GM18520 (cell line): ENCODE data around the gene SHANK1.
"Not testable (repeated sequence)": the region's sequence is repeated elsewhere in the genome, so short reads cannot be mapped to it uniquely, and the experiment has no call there.

Experiments
- ATAC-seq: cut with Tn5 transposase; IDR thresholded peaks from one replicate; pipeline ENCODE4 v1.9.1; 2021; ENCODE audit not compliant: unreplicated experiment

Gene SHANK1

GRCh38 chr19:50719566-50719965 lies at the start of gene SHANK1:
Gene SHANK1, minus strand, starts transcription at chr19:50719802. Its CDS starts 2,883 bp downstream, at chr19:50716919.
- ATAC-seq, result no peak

GRCh38 chr19:50768277-50768676 lies 48.7 kb upstream of the SHANK1 start:
- ATAC-seq, result no peak

- not testable (repeated sequence) for ATAC-seq
Measured at GRCh38 chr19:50767263-50767662, 47.7 kb upstream of the SHANK1 start.

GRCh38 chr19:50766746-50767145 lies 47.1 kb upstream of the SHANK1 start:
- ATAC-seq, result not testable (repeated sequence)

GRCh38 chr19:50764409-50764808 lies 44.8 kb upstream of the SHANK1 start:
- ATAC-seq, result no peak

- not testable (repeated sequence) for ATAC-seq
Measured at GRCh38 chr19:50763521-50763920, 43.9 kb upstream of the SHANK1 start.

- ATAC-seq, result not testable (repeated sequence)
Measured at GRCh38 chr19:50761501-50761900, 41.9 kb upstream of the SHANK1 start.

GRCh38 chr19:50759886-50760285 lies 40.3 kb upstream of the SHANK1 start:
- no peak for ATAC-seq

- ATAC-seq, result not testable (repeated sequence)
Measured at GRCh38 chr19:50759076-50759475, 39.5 kb upstream of the SHANK1 start.

- ATAC-seq, result not testable (repeated sequence)
Measured at GRCh38 chr19:50757624-50758023, 38.0 kb upstream of the SHANK1 start.

GRCh38 chr19:50756244-50756643 lies 36.6 kb upstream of the SHANK1 start:
- not testable (repeated sequence) for ATAC-seq

- ATAC-seq, result no peak
Measured at GRCh38 chr19:50753879-50754278, 34.3 kb upstream of the SHANK1 start.

GRCh38 chr19:50750010-50750409 lies 30.4 kb upstream of the SHANK1 start:
- no peak for ATAC-seq

GRCh38 chr19:50749490-50749889 lies 29.9 kb upstream of the SHANK1 start:
- no peak for ATAC-seq

GRCh38 chr19:50747141-50747540 lies 27.5 kb upstream of the SHANK1 start:
- not testable (repeated sequence) for ATAC-seq

- no peak for ATAC-seq
Measured at GRCh38 chr19:50745221-50745620, 25.6 kb upstream of the SHANK1 start.

- no peak for ATAC-seq
Measured at GRCh38 chr19:50743537-50743936, 23.9 kb upstream of the SHANK1 start.

- no peak for ATAC-seq
Measured at GRCh38 chr19:50741179-50741933, 21.8 kb upstream of the SHANK1 start.

GRCh38 chr19:50739914-50740426 lies 20.4 kb upstream of the SHANK1 start:
- ATAC-seq, result no peak

- no peak for ATAC-seq
Measured at GRCh38 chr19:50739132-50739913, 19.7 kb upstream of the SHANK1 start.

GRCh38 chr19:50736338-50736737 lies 16.7 kb upstream of the SHANK1 start:
- no peak for ATAC-seq

- no peak for ATAC-seq
Measured at GRCh38 chr19:50735869-50736268, 16.3 kb upstream of the SHANK1 start.
